Common myeloid progenitor, CD34-positive (primary cell): Measurements from ENCODE around the gene FRA10AC1.

Source experiments
- CTCF ChIA-PET: fragments of 350-600 bp; sonication (Branson Sonifier 250); formaldehyde crosslinking; loops from one replicate; lab custom pipeline; 2021; ENCODE audit warnings: antibody characterized with exemption; lab: Charles Lee
- POLR2A ChIA-PET: fragments of 350-600 bp; sonication (Branson Sonifier 250); formaldehyde crosslinking; loops from one replicate; lab custom pipeline; 2021; ENCODE audit warnings: antibody characterized with exemption; lab: Charles Lee
- DNase-seq, 3 donors: peaks; one replicate each; pipeline versions ENCODE4 v3.0.0 to v3.0.0-alpha.2; 2013
- H3K27ac ChIP-seq, 2 experiments: 1 replicate in 1 of 2; 2 replicates in 1 of 2; pipeline ENCODE4 v1.7.0; 2013; ENCODE audit warnings: inconsistent platforms in 2 of 2, low read length in 2 of 2, mild to moderate bottlenecking in 2 of 2, low read depth in 1 of 2, moderate library complexity in 1 of 2; ENCODE audit not compliant: severe bottlenecking in 2 of 2, insufficient read depth in 1 of 2, poor library complexity in 1 of 2
- H3K27me3 ChIP-seq, 5 experiments: replicated peaks in 2 of 5; 1 replicate in 3 of 5; 2 replicates in 2 of 5; pipeline versions ENCODE4 v1.6.1 to v1.7.0; 2013; ENCODE audit warnings: low read length in 4 of 5, mild to moderate bottlenecking in 2 of 5, moderate library complexity in 2 of 5, inconsistent platforms in 1 of 5; ENCODE audit not compliant: insufficient read depth in 5 of 5, control insufficient read depth in 4 of 5
- H3K36me3 ChIP-seq, 4 experiments: 1 replicate in 2 of 4; 2 replicates in 2 of 4; pipeline versions ENCODE4 v1.6.1 to v1.7.0; 2013; ENCODE audit warnings: low read length in 3 of 4, control low read depth in 1 of 4, mild to moderate bottlenecking in 1 of 4; ENCODE audit not compliant: control insufficient read depth in 4 of 4, insufficient read depth in 4 of 4
- H3K4me1 ChIP-seq, 4 experiments: 1 replicate in 3 of 4; 2 replicates in 1 of 4; pipeline versions ENCODE4 v1.6.1 to v1.7.1; 2013; ENCODE audit warnings: low read length in 3 of 4, mild to moderate bottlenecking in 3 of 4, control low read depth in 1 of 4, inconsistent platforms in 1 of 4, moderate library complexity in 1 of 4; ENCODE audit not compliant: control insufficient read depth in 4 of 4, insufficient read depth in 4 of 4; ENCODE audit errors: control extremely low read depth in 1 of 4
- H3K4me3 ChIP-seq, 7 experiments: 1 replicate in 4 of 7; 2 replicates in 3 of 7; pipeline versions ENCODE4 v1.5.1 to v1.7.0; 2013; ENCODE audit warnings: mild to moderate bottlenecking in 7 of 7, low read length in 6 of 7, moderate library complexity in 6 of 7, inconsistent platforms in 2 of 7, low read depth in 2 of 7, control low read depth in 1 of 7; ENCODE audit not compliant: insufficient read depth in 4 of 7, control insufficient read depth in 1 of 7; ENCODE audit errors: extremely low read depth in 1 of 7
- H3K9me3 ChIP-seq, 5 experiments: 1 replicate in 4 of 5; 2 replicates in 1 of 5; pipeline versions ENCODE4 v1.6.1 to v1.7.1; 2013; ENCODE audit warnings: low read length in 4 of 5, mild to moderate bottlenecking in 2 of 5, inconsistent platforms in 1 of 5, low read depth in 1 of 5, moderate library complexity in 1 of 5; ENCODE audit not compliant: control insufficient read depth in 4 of 5, insufficient read depth in 2 of 5; ENCODE audit errors: control extremely low read depth in 1 of 5
- WGBS: methylation state at CpG from one replicate; pipeline ENCODE4 v1.1.5; 2013; ENCODE audit not compliant: insufficient coverage; 5-methylcytosine and 5-hydroxymethylcytosine counted together

Gene FRA10AC1

DNA sequence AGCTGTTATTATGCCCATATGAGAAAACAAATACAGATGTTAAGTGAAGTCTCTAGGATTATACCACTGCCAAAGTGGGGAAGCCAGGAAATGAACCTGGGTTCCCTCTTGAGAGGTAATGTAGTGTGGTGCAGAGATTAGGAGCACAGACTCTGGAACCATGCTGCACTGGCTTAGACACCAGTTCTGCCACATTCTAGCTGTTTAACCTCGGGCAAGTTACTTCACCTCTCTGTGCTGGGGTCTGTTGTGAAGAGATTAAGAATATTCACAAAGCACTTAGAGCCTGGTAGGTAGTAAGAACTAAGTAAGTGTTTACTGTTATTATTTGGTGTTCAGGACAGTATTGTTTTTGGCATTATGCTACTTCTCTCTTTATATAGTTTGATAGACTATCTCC lies 48.2 kb downstream of the FRA10AC1 start:
- Histone ChIP-seq H3K36me3 (no peaks in the 10 kb centered on the region), H3K27ac (no peak overlapping the region), H3K4me1 (no peaks in the 10 kb centered on the region), H3K4me3 (no peak overlapping the region), H3K9me3 (peaks cover 0 to 5% (median 5%) of the 10 kb centered on the region in 5 experiments), H3K27me3 (no peaks in the 10 kb centered on the region)
- ChIA-PET POLR2A (no interaction called here), CTCF (interaction anchor here (1.0 to 1.2 kb wide), 2 partner anchors 9 to 23 kb away, joined by 3 to 4 read pairs; no protein-coding TSS in a partner anchor)
- WGBS, result 100% methylated on average over 1 of the region's 1 CpG
- DNase-seq, result no peak

DNA sequence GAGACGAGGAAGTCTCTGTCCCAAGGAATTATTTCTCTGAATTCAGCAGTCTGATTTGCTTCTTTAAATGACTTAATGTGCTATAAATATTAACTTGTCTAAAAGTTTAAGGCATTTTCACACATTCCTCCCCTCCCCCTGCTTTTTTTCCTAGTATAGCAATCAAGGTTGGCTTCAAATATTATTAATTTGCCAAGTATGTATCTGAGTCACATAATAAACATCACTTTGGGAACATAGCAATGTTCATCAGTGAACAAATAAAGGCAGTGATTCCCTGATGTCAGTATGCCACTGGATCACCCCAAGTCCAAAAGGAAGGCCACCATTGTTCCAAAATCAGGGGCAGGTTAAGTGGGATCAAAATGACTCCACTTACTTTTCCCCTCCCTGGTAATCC lies 49.5 kb downstream of the FRA10AC1 start:
- DNase-seq, result no peak
- no peak overlapping the region for H3K4me3 ChIP-seq
- ChIA-PET POLR2A (interaction anchor here (0.7 kb wide), 1 partner anchor 38 kb away, joined by 6 read pairs; no protein-coding TSS in a partner anchor), CTCF (no interaction called here)
- no peaks in the 10 kb centered on the region for H3K4me1 ChIP-seq
- peaks cover 0 to 5% (median 5%) of the 10 kb centered on the region in 5 experiments for H3K9me3 ChIP-seq
- H3K27me3 ChIP-seq, result no peaks in the 10 kb centered on the region
- H3K36me3 ChIP-seq, result no peaks in the 10 kb centered on the region
- no CpG with 5 or more reads among the region's 1 CpG for WGBS
- no peak overlapping the region for H3K27ac ChIP-seq

DNA sequence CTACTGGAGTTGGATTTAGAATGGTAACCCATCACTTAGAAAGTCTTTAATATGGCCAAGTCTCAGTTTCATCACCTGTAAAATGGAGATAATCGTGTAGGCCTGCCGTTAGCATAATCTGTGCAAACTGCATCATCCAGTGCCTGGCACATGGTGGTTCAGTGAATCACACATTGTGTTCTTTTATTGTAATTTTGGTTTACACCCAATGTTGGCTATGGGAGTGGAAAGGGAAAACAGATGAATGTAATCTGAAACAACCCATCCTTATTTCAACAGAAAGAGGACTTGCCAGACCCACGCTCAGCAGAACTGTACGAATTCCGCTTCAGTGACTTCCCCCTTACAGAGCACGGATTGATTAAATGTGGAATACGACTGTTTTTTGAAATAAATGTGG lies 62.6 kb downstream of the FRA10AC1 start:
- H3K9me3 ChIP-seq, result peaks cover 0 to 2% (median 0%) of the 10 kb centered on the region in 5 experiments
- POLR2A ChIA-PET, result no interaction called here
- DNase-seq, result no peak
- CTCF ChIA-PET, result no interaction called here
- no peaks in the 10 kb centered on the region for H3K27me3 ChIP-seq
- no peak overlapping the region for H3K27ac ChIP-seq
- no peak overlapping the region for H3K4me3 ChIP-seq
- H3K36me3 ChIP-seq, result no peaks in the 10 kb centered on the region
- WGBS, result 97% methylated on average over 6 of the region's 7 CpGs
- H3K4me1 ChIP-seq, result no peaks in the 10 kb centered on the region

DNA sequence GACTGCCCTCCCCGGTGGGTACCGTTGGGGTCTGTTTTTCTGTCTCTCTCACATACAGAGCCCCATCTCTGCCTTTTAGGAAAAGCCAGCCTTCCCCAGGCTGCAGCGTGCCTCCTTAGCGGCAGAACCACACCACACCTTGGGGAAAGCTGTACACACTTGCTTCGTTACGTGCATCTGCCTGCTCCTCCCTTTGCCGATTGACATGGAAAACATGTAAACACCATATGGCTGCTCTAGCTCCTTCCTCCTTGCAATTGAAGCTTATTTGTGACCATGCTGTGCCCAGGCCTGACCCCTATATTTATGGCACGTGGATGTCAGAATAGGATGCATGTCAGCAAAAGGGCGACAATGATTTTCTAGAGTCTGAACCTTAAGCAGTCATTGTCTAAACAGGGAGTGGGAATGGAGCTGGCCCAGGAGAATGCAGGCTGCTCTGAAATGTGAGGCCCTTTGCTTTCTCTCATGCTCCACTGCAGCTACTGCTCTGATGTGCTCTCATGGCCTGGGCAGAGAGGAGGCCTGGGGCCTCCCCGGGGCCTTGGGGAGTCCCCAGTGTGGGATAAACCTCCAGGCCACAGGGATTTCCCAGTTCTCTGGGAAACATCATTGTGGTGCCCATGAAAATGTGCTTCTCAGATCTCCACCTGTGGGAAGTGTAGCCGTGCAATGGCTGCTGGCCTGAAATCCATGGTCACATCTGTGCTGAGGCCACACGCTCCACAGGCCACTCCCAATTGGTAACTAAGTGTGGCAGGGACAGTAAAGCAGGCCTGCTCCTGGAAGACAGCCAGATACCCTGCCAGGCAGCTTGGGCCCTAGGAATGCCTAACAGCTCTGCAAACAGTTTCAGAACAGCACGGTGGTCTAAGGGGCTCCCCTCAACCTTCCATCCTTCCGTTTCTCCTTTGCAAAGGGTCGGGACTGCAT lies 71.5 kb downstream of the FRA10AC1 start:
- H3K9me3 ChIP-seq, result peaks cover 0 to 1% (median 0%) of the 10 kb centered on the region in 5 experiments
- no peak overlapping the region for H3K27ac ChIP-seq
- ChIA-PET CTCF (interaction anchor here (0.6 kb wide), 1 partner anchor 43 kb away, joined by 3 read pairs; no protein-coding TSS in a partner anchor), POLR2A (no interaction called here)
- no peaks in the 10 kb centered on the region for H3K4me1 ChIP-seq
- 95% methylated on average over 14 of the region's 15 CpGs for WGBS
- no peaks in the 10 kb centered on the region for H3K36me3 ChIP-seq
- H3K4me3 ChIP-seq, result no peak overlapping the region
- DNase-seq, result no peak
- H3K27me3 ChIP-seq, result no peaks in the 10 kb centered on the region

DNA sequence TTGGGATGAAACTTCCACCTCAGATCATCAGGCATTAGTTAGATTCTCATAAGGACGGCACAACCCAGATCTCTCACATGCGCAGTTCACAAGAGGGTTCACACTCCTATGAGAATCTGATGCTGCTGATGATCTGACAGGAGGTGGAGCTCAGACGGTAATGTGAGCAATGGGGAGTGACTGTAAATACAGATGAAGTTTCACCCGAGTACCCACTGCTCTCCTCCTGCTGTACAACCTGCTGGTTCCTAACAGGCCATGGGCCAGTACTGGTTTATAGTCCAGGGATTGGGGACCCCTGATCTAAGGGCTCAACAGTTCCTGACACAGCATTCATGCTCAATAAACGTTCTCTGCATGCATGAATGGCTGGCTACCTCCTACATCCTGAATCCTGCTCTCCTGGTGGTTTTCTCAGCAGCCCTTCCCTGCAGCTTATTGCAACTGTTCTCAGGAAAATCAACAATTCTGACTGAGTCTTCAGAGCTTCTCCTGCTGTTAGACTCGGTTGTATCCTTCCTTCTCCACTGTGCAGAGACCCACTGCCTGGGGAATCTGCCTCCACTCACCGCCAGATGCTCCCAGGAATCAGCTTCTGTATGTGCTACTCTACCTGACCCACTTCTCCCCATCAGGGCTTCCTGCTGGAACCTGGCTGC lies 72.6 kb downstream of the FRA10AC1 start:
- Histone ChIP-seq H3K27me3 (no peaks in the 10 kb centered on the region), H3K4me3 (no peak overlapping the region), H3K4me1 (no peaks in the 10 kb centered on the region), H3K36me3 (no peaks in the 10 kb centered on the region), H3K9me3 (no peaks in the 10 kb centered on the region), H3K27ac (no peak overlapping the region)
- no peak for DNase-seq
- ChIA-PET POLR2A (no interaction called here), CTCF (interaction anchor here (0.6 kb wide), 1 partner anchor 42 kb away, joined by 3 read pairs; no protein-coding TSS in a partner anchor)
- WGBS, result 90% methylated on average over 5 of the region's 7 CpGs

DNA sequence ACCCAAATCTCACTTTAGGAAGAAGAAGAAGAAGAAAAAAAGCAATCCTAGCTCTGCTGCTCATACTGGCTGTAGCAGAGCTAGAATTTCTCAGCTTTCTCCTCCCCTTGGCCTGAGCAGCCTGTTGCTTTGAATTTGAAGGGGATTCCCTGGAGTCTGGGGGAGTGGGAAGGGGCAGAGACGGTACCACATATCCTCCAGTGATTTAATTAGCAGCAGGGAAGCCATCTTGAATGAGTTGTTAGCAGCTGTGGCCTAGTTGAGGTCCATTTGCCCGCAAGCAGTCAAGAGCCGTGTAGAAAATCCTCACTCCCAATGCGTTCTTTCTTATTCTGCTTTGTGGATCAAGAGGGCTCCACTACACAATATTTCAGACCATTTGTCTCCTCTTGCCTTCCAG lies 73.5 kb downstream of the FRA10AC1 start:
- H3K9me3 ChIP-seq, result no peaks in the 10 kb centered on the region
- CTCF ChIA-PET, result no interaction called here
- H3K36me3 ChIP-seq, result no peaks in the 10 kb centered on the region
- POLR2A ChIA-PET, result no interaction called here
- no peak overlapping the region for H3K4me3 ChIP-seq
- H3K4me1 ChIP-seq, result no peaks in the 10 kb centered on the region
- WGBS, result 100% methylated on average over 2 of the region's 4 CpGs
- H3K27me3 ChIP-seq, result peaks cover 0 to 2% (median 0%) of the 10 kb centered on the region in 5 experiments
- H3K27ac ChIP-seq, result no peak overlapping the region
- no peak for DNase-seq

DNA sequence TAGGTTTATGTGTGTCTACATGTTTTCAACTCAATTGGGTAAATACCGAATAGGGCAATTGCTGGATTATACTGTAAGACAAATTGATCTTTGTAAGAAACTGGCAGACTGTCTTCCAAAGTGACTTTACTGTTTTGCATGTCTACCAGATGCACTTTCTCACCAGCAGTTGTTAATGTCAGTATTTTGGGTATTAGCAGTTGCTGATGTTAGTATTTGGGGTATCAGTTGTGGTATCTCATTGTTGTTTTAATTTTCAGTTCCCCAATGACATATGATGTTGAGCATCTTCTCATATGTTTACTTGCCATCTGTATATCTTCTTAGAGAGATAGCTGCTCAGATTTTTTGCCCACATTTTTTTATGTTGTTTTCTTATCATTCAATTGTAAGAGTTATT lies 79.5 kb downstream of the FRA10AC1 start:
- POLR2A ChIA-PET, result interaction anchor here (0.7 kb wide), 1 partner anchor 1897 kb away, joined by 7 read pairs; no protein-coding TSS in a partner anchor
- no peak overlapping the region for H3K4me3 ChIP-seq
- peaks cover 0 to 2% (median 0%) of the 10 kb centered on the region in 5 experiments for H3K27me3 ChIP-seq
- DNase-seq, result no peak
- H3K36me3 ChIP-seq, result no peaks in the 10 kb centered on the region
- H3K4me1 ChIP-seq, result no peaks in the 10 kb centered on the region
- H3K9me3 ChIP-seq, result no peaks in the 10 kb centered on the region
- WGBS, result 100% methylated on average over 1 of the region's 1 CpG
- no peak overlapping the region for H3K27ac ChIP-seq
- CTCF ChIA-PET, result no interaction called here
